Medulla oblongata (tissue), 1 donor: ENCODE results near the gene SUPT3H.
"Not testable (repeated sequence)": the region's sequence is repeated elsewhere in the genome, so short reads cannot be mapped to it uniquely, and the experiment has no call there.

Source experiments
- DNase-seq: peaks from one replicate; pipeline ENCODE4 v3.0.0-alpha.2; 2015; ENCODE audit errors: extremely low spot score

Gene SUPT3H

DNA sequence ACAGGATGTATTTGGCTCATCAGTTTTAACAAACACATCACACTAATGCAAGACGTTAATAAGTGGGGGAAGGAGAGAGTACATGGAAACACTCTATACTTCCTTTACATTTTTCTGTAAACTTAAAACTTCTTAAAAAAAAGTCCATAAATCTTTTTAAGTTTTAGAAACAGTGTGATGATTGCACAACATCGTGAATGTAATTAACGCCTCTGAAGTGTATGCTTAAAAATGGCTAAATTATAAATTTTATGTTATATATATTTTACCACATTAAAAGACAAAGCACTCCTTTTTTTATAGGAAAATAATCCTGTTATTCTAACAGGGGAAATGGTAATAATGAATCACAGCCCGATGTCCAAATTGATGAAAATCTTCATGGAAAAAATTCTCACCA lies 193.7 kb downstream of the SUPT3H start:
- DNase-seq, result no peak

DNA sequence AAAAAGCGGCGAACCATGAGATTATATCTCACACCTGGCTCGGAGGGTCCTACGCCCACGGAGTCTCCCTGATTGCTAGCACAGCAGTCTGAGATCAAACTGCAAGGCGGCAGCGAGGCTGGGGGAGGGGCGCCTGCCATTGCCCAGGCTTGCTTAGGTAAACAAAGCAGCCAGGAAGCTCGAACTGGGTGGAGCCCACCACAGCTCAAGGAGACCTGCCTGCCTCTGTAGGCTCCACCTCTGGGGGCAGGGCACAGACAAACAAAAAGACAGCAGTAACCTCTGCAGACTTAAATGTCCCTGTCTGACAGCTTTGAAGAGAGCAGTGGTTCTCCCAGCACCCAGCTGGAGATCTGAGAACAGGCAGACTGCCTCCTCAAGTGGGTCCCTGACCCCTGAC lies 201.4 kb downstream of the SUPT3H start:
- not testable (repeated sequence) for DNase-seq

DNA sequence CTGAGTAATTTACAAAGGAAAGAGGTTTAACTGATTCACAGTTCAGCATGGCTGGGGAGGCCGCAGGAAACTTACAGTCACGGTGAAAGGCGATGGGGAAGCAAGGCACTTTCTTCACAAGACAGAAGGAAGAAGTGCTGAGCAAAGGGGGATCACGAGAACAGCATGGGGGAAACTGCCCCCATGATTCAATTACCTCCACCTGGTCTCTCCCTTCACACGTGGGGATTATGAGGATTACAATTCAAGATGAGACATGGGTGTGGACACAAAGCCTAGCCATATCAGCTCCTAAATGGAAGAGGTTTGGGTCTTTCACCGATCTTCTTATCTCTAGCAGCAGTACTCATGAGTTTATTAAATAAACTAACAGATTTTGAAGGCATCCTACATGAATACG lies 202.5 kb downstream of the SUPT3H start:
- DNase-seq, result no peak

DNA sequence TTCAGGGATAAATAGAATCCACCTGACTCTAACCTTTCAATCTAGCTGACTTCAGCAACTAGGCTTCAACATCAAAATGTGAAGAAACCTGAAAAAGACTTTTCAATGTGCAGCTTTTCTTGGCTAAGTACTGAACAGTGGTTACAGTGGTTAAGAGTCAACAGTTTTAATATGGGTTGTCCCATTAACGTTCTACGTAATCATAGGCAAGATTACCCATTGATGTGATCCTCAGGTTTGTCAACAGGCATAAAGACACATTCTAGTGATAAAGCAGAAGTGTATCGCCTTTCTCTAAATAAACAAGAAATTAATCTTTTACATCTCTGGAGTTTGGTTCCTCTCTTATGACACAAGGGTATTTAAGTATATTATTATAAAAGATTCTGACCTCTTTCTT lies 203.7 kb downstream of the SUPT3H start:
- no peak for DNase-seq

DNA sequence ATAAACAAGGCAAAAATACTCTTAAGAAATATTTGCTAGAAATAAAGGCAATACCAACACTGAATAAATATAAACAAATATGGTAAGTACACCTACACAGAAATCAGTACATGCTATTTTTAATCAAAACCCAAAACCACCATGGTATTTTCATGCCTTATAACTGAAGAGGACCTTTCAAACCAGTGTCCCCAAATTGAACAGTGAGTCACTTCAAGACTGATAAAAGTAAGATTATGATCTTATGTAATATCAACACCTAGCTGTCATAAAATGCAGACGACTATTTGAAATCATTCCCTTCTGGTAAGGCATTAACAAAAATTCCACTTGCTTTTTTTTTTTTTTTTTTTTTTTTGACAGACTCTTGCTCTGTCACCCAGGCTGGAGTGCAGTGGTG lies 206.4 kb downstream of the SUPT3H start:
- no peak for DNase-seq

DNA sequence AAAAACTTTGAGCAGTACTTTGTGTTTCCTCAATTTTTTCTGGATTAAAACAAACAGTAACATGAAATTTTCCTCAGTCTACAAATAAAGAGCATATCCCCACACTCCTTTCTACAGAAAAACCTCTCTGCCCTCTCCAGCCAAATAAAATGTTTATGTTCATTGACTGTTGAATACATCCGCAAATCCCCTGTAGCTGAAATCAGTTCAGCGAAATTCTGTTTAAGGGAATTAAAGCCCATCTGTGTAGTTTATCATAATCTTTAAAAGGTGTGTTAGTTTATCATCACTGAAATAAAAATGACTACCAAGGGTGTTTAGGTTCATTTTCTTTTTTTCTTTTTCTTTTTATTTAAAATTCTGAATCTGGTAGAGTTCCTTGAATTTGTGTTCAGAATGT lies 207.4 kb downstream of the SUPT3H start:
- DNase-seq, result no peak

DNA sequence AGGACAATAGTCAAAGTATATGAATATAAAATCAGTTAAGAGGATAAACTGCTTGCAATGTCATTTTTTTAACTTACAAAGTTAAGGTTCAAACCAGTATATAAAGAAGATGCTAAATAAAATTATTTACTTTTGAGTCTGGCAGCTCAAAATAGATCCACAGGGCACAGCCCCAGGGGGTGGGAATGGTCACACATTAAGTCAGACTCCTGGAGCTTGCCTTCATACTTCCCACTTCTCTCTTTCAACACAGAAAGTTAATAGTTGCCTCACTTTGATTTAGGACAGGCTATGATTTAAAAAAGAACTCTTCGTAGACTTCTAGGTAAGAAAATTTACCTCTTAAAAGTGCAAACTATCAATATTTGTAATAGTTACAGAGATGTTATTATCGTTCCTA lies 207.9 kb downstream of the SUPT3H start:
- DNase-seq, result no peak

DNA sequence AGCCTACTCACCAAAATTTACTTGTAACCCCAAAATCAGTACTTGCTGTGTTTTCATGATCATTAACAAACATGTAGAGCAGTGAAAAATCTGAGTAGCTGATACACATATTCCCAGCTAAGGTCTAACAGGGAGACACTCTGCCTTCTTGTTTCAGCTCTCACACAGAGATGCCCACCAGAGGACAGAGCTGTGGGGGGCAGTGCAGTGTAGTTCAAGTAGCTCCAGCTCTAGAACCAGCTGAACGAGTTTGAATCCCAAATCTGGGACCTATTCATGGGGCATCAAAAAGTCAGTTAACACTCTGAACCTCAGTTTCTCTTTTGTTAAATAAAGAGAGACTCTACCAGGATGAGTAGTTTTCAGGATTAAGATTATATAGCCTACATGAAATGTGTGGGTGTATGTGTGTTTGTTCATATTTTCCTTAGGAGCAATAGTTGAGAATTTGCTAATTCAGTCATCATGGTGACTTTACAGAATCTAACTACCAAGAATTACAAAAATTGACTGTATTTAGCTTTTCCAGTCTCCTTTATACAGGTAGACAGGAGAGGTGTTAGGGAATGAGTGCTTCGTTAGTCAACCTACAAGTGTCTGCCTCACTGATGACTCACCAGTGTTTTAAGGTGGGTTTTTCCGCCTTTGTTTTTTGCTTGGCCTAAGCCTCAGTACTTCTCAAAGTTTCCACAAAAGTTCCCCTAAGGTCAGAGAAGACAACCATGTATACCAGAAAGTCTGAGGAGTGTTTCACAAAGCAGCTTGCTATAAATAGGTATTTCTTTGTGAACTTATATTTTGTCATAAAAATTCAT lies 213.6 kb downstream of the SUPT3H start:
- no peak for DNase-seq

DNA sequence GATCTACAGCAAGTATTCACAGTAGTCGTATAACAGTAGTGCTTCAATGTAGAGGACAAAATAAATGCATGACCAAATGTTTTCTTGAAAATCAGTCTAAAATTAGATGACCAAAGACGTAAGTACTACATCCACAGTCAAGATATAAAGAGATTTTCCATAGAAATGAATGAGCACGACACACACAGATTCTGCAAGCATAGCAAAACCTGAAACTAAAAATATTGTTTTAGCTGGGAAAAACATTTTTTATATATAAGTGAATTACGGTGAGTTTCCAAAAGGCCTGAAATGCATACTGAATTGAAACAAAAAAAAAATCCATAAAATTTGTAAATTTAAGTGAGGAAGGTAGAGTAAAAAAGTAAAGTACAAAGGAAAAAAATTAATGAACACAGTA lies 217.4 kb downstream of the SUPT3H start:
- DNase-seq, result no peak

DNA sequence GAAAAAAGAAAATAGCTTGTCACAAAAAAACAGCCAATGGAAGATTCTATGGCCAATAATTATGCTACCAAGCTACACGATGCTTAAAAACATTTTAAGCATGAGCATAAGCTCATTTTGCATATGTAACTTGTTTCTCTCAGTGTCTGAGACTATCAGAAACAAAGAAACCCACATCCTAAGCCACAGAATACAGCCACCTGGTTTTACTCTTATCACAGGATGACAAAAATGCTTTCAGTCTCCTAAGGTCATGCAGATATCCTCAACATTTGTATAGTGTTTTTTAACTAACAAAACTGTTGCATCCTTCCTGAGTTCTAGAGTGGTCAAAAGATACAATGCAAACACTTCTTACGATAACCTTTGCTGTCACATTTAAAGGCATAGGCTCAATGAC lies 221.7 kb downstream of the SUPT3H start:
- no peak for DNase-seq

DNA sequence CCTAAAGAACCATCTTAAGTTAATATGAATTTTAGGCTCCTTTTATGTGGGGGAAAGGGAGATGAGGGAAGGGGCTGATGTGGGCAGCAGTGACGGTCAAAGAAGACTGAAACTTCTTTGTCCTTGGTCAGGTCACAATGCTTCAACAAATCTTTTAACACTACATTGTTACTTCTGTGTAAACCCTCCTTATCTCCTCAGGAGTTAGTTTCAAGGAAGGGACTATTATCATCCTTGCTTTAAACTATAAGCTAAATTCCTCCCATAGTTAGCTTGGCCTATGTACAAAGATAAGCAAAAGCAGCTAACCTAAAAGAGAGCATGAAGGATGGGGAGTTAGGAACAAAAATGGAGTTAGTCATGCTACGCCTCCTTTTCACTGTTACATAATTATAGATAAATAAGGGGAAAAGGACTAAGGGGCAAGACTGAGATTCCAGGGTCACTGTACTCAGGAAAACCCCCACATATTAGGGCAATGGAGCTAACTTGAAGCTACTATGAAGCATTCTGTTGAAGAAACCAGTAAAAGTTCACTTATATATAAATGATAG lies 222.3 kb downstream of the SUPT3H start:
- DNase-seq, result no peak

DNA sequence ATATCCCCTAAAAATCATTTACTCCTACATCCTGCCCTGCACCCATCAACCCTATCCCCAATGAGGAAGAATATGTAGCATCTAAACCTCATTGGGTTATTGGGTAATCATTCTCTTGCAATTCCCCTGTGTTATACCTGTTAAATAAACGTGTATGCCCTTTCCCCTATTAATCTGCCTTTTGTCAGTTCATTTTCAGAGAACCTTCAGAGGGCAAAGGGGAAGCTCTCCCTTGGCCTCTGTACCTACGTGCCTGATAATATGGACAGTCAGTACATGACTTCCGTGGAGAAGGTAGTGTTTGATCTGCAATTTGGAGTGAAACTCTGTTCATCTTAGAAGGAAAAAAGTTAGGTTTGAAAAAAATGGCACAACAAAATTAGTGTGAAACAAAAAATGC lies 223.1 kb downstream of the SUPT3H start:
- DNase-seq, result no peak

DNA sequence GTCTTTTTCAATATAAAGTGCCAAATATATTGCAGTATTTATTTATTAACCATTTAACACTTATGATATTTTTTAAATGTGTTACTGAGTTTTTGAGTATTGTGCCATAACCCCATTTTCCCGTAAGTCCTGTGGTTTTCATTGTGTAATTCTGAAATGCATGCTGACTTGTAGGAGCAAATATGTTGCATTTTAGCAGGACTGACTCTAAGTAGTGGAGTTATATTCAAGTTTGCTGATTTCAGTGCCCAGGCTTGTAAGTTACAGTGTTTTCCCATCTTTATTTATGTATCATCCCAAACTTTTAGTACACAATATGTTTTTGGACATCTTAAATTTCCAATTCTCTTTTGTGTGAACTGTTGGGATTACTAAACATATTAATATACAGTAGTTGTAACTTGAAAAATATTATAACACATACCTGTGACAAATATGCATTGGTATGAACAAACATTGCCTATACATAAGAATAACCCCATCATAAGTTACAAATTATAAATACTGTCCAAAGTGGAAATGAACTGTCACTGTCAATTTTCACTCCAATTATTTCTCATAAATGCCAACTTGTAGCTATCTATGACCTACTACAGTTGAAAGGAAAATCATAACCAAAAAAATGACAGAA lies 228.9 kb downstream of the SUPT3H start:
- DNase-seq, result no peak

DNA sequence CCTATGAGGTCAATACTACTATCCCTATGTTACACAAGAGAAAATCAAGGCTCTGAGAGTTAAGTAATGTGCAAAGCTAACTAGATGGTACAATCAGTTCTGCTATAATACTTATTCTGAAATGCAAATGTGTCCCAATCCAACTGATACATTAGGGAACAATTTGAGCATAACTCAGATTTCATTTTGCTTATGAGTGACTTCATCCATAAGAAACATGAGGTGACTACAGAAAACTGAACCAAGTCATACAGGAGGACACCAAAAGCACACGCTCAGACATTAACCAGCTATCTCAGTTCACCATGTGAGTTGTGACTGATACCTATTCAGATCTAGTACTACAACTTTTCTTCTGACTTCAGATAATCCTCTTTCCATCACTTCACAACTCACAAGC lies 229.5 kb downstream of the SUPT3H start:
- DNase-seq, result no peak

DNA sequence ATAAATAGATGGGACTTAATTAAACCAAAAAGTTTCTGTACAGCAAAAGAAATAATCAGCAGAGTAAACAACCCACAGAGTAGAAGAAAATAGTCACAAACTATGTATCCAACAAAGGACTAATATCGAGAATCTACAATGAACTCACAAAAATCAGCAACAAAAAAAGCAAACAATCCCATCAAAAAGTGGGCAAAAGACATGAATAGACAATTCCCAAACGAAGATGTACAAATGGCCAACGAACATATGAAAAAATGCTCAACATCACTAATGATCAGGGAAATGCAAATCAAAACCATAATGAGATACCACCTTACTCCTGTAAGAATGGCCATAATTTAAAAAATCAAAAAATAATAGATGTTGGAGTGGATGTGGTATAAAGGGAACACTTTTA lies 232.1 kb downstream of the SUPT3H start:
- not testable (repeated sequence) for DNase-seq

DNA sequence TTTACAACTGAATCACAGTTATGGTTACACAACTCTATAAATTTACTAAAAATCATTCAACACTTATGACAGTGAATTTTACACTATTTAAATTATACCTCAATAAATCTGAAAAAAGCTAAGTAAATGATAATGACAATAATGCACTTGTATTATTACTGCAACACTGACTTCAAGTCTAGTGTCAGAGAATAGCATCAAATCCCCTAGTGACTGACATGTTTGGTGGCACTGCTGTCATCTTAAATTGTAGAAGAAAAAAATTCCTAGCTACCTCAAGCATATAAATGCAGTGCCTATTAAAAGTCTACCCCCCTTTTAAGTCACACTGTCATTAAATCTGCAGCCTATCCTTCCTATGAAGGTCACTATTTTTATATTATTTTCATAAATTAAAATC lies 239.0 kb downstream of the SUPT3H start:
- DNase-seq, result no peak

DNA sequence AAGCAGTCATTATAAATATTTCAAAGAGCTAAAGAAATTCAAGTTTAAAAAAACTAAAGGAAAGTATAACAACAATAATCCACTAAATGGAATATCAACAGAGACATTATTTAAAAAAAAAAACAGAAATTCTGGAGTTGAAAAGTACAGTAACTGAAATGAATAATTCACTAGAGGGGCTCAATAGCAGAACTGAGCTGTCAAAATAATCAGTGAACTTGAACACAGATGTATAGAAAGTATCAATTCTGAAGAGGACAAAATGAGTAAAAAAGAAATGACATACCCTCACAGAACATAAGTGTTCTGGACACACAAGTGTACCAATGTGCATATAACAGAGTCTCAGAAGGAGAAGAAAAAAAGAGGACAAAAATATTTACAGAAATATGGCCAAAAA lies 241.2 kb downstream of the SUPT3H start:
- no peak for DNase-seq

DNA sequence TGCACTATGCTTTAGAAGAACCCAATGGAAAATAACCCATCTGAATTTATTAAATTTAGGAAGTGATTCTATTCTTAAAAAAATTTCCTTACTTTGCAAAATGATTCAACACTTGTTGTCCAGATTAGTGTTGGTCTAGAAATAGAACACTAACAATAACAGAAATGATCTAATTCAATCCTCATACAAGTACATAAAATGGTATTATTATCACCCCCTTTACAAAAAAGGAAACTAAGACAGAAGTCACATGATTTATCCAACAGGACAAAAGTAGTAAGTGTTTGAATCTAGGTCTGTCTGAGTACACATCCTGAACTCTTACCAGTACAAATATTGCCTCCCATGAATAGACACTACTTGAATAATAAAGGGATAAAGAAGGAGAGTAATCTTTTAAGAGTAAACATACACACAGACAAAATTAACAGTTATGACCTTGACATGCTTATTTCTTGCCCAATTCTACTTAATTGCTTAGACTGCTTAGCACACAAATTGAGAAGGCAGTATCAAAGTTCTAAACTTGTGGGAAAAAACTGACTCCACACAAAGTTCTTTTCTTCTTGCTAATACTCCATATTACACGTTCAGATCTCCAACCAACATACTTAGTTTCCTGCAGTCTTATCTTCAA lies 245.0 kb downstream of the SUPT3H start:
- DNase-seq, result no peak

DNA sequence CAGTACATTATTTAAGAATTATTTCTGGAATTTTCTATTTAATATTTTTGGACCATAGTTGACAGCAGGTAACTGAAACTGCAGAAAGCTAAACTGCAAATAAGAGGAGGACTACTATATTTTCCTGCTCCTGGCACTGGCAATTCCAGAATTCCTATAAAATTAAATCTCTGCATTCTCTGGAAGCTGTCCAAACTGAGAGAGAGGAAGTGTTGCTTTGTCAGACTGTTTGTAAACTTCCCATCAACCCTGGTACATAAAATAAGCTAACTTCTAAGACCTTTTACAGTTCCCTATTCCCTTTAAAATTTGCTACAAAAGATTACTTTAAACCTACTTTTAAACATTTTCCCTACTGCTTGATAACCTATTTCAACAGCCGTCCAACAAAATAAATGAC lies 245.7 kb downstream of the SUPT3H start:
- DNase-seq, result peak; percentile 10

DNA sequence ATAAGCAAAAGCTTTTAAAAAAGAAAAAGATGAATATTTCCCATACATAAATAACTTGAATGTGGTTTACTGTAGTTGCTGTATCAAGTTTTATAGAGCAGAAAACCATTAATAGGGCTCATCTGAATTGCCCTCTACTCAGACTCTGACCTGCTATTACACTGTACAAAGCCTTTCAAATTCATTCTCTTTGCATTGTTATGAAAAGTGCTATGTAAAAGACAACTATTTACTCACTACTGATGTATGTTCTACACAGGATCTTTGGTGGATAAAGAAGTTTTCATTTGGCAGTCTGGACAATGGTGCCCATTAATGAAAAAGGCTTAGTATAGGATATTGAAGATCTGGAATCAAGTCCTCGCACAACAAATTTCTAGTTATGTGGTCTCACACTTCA lies 248.7 kb downstream of the SUPT3H start:
- DNase-seq, result no peak

DNA sequence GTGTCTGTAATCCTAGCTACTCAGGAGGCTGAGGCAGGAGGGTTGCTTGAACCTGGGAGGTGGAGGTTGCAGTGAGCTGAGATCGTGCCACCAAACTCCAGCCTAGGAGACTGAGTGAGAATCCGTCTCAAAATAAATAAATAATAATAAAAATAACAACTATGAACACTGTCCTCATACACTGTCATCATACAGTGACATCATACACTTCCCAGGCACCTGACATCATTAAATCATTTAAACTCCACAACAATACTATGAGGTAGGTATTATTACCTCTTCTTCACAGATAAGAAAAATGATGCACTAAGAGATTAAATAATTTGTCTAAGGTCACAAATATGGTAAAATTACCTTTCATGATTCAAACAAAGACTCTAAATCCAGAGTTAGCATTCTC lies 250.5 kb downstream of the SUPT3H start:
- no peak for DNase-seq

DNA sequence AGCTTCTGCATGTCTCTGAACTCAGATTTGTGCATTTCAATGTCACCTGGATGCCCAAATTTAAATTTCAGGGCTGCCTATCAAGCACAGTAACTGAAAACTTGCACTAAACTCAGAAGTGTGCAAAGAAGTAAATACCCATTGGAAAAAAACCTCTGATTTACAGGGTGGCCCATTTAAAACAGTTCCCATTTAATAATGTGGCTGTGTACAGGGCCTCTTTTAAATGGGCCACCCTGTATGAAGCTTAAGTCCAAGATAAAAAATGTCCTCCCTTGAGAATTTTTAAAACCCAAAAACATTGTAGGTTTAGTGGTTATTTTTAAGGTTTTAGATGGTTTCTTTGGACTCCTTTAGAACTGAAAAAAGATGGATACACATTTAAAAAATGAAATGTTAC lies 251.7 kb downstream of the SUPT3H start:
- no peak for DNase-seq

DNA sequence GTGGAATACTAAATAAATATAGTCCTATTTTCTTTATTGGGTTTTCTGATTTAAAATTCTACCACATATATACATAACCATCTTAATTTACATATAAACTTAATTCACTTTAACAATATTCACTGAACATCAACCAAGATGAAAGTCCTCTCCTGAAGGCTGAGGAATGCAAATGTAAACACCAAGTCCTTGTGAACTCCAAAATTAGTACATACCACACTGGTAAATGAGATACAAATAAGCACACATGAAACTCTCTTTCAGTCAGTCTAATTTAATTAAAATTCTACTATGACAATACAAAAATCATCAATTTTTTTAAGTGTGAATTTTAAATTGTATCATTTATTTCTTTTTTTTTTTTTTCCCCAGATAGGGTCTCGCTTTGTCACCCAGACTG lies 254.7 kb downstream of the SUPT3H start:
- no peak for DNase-seq
